PC-3 (cell line): Measurements from ENCODE around the gene SEC63. TPM values are rescaled to one million over a fixed set of nuclear protein-coding genes. Genes with fewer than 3 reads are reported as not detected.

Source experiments
- ATAC-seq: fragments of 200-7000 bp; cut with Tn5 transposase; 2 replicates; pipeline ENCODE4 v1.9.1; 2020; ENCODE audit warnings: mild to moderate bottlenecking, moderate library complexity
- BruUV-seq: library from RNA; stranded (reverse); fragments of 400-500 nt; replicated peaks from 2 replicates; lab custom pipeline; 2021; lab: Mats Ljungman, UMichigan
- CTCF ChIA-PET: fragments of 300-600 bp; sonication (Branson Sonifier 250); formaldehyde crosslinking; loops from one replicate; lab custom pipeline; 2022; ENCODE audit warnings: antibody characterized with exemption; lab: Charles Lee
- POLR2A ChIA-PET: fragments of 300-600 bp; sonication (Branson Sonifier 250); formaldehyde crosslinking; loops from one replicate; lab custom pipeline; 2022; ENCODE audit warnings: antibody characterized with exemption; ENCODE audit not compliant: unreplicated experiment; lab: Charles Lee
- DNase-seq: peaks from one replicate; pipeline ENCODE4 v3.0.0-alpha.2; 2015
- H2AFZ ChIP-seq: fragments of 300-600 bp; sonication (generic); 2 replicates; pipeline ENCODE4 v1.6.0; 2016; ENCODE audit warnings: antibody characterized with exemption, low read length
- H3F3A ChIP-seq: fragments of 300-600 bp; sonication (generic); one replicate; pipeline ENCODE4 v1.6.0; 2017; ENCODE audit warnings: antibody characterized with exemption, low read length, control low read depth, mild to moderate bottlenecking; ENCODE audit not compliant: unreplicated experiment
- H3K27ac ChIP-seq: fragments of 300-600 bp; sonication (generic); 2 replicates; pipeline ENCODE4 v1.5.1; 2016; ENCODE audit warnings: mild to moderate bottlenecking, low read length
- H3K27me3 ChIP-seq: fragments of 300-600 bp; sonication (generic); 2 replicates; pipeline ENCODE4 v1.6.1; 2016; ENCODE audit warnings: low read length, mixed read lengths
- H3K36me3 ChIP-seq: fragments of 300-600 bp; sonication (generic); 2 replicates; pipeline ENCODE4 v1.6.1; 2016; ENCODE audit warnings: low read depth, mixed run types, low read length, mixed read lengths
- H3K4me1 ChIP-seq: fragments of 300-600 bp; sonication (generic); 2 replicates; pipeline ENCODE4 v1.5.1; 2016; ENCODE audit warnings: low read length; ENCODE audit not compliant: insufficient read depth
- H3K4me2 ChIP-seq: fragments of 300-600 bp; sonication (generic); 2 replicates; pipeline ENCODE4 v1.6.0; 2016; ENCODE audit warnings: low read length
- H3K4me3 ChIP-seq: fragments of 300-600 bp; sonication (generic); 2 replicates; pipeline ENCODE4 v1.5.1; 2016; ENCODE audit warnings: mild to moderate bottlenecking, low read length, mixed read lengths
- H3K79me2 ChIP-seq: fragments of 300-600 bp; sonication (generic); 2 replicates; pipeline ENCODE4 v1.6.1; 2017; ENCODE audit warnings: low read length, mixed read lengths
- H3K9ac ChIP-seq: fragments of 300-600 bp; sonication (generic); 2 replicates; pipeline ENCODE4 v1.6.0; 2016; ENCODE audit warnings: mild to moderate bottlenecking, low read length
- H3K9me2 ChIP-seq: fragments of 300-600 bp; sonication (generic); replicated peaks from 2 replicates; pipeline ENCODE4 v1.6.1; 2016; ENCODE audit warnings: mixed run types, low read length, mixed read lengths
- H3K9me3 ChIP-seq: fragments of 300-600 bp; sonication (generic); 2 replicates; pipeline ENCODE4 v1.6.1; 2016; ENCODE audit warnings: low read length, mixed read lengths
- H4K20me1 ChIP-seq: fragments of 300-600 bp; sonication (generic); 2 replicates; pipeline ENCODE4 v1.6.1; 2016; ENCODE audit warnings: low read length, mixed read lengths
- CTCF ChIP-seq: fragments of 300-600 bp; sonication (generic); conservative IDR thresholded peaks from 2 replicates; pipeline ENCODE4 v1.5.1; 2017; ENCODE audit warnings: antibody characterized with exemption, low read depth, mild to moderate bottlenecking, low read length
- EZH2 ChIP-seq: fragments of 300-600 bp; sonication (generic); IDR thresholded peaks from one replicate; pipeline ENCODE4 v1.6.1; 2017; ENCODE audit warnings: antibody characterized with exemption, mild to moderate bottlenecking, low read length; ENCODE audit not compliant: unreplicated experiment
- EZH2phosphoT487 ChIP-seq: fragments of 300-600 bp; sonication (generic); IDR thresholded peaks from 2 replicates; pipeline ENCODE4 v1.6.1; 2018; ENCODE audit warnings: mild to moderate bottlenecking, antibody characterized with exemption, low read length, borderline replicate concordance
- intact Hi-C: fragments of 100-400 bp; cut with micrococcal nuclease; formaldehyde crosslinking; loops from 2 replicates; pipeline ENCODE4 v1.9.0; 2023
- total RNA-seq: library from RNA; depleted of rRNA; stranded (reverse); fragments of >200 nt; gene quantifications from 2 replicates; pipeline ENCODE4 v1.2.3, GENCODE V29; 2014

Gene SEC63
- total RNA-seq, 1 experiment from 2014 or later, result 12.2 TPM

DNA sequence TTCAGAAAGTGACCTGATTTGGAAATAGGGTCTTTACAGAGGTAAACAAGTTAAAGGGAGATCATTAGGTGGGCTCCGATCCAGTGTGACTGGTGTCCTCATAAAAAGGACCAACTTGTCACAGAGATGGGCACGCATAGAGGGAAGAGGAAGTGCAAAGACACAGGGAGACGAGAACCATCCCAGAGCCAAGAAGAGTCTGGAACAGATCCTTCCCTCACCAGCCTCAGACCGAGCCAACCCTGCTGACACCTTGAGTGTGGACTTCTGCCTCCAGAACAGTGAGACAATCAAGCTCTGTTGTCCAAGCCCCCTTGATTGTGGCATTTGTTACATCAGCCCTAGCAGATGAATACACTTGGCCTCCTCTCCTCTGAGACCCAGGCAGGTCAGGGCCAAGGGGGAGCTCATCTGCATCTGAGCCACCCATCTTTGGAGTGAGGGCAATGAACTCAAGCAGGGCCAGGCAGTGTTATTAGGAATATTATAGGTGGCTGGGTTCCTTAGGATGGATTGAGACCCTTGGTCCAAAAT lies 111.7 kb downstream of the SEC63 start:
- ATAC-seq (no peak), DNase-seq (no peak)
- TF ChIP-seq CTCF, result no peak
- no peak for TF ChIP-seq EZH2phosphoT487
- BruUV-seq, result no TSS peak
- H3K4me2 ChIP-seq, result no peak overlapping the region
- intact Hi-C loops, result no loop called here
- H3K9me2 ChIP-seq, result no peaks in the 10 kb centered on the region
- H3K9me3 ChIP-seq, result no peaks in the 10 kb centered on the region
- no peaks in the 10 kb centered on the region for H3K79me2 ChIP-seq
- no peaks in the 10 kb centered on the region for H3F3A ChIP-seq
- POLR2A ChIA-PET, result no interaction called here
- H2AFZ ChIP-seq, result no peak overlapping the region
- H3K36me3 ChIP-seq, result no peaks in the 10 kb centered on the region
- no peaks in the 10 kb centered on the region; the same call in 1 of the 2 replicates for H3K27me3 ChIP-seq
- no peak overlapping the region for H3K9ac ChIP-seq
- H3K27ac ChIP-seq, result no peak overlapping the region
- no peak overlapping the region for H3K4me3 ChIP-seq
- H4K20me1 ChIP-seq, result no peaks in the 10 kb centered on the region
- CTCF ChIA-PET, result no interaction called here
- 0 out of 2 replicates have a peak, but pooled peaks cover 4% of the 10 kb centered on the region for H3K4me1 ChIP-seq

DNA sequence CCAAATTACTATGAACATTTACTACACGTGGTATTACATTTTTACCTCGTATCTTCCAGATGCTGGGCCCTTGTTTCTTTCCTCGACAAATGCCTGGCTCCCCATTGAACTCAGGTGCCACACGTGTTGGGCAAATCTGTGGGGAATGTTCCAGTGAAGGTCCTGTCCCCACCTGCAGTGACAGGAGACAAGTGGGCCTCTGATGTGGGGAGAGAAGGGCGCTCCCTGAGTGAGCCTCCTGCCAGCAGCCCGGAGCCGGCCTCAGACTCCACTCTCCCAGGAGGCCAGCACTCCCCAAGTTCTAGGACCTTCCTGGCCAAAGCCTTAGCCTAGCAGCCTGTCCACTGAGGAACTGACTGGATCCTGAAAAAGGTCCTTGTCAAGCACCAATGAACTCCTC lies 112.2 kb downstream of the SEC63 start:
- no peak overlapping the region for H3K4me2 ChIP-seq
- no peak for TF ChIP-seq EZH2phosphoT487
- no peak for TF ChIP-seq CTCF
- TF ChIP-seq EZH2, result no peak
- H3K36me3 ChIP-seq, result no peaks in the 10 kb centered on the region
- H3K9me3 ChIP-seq, result no peaks in the 10 kb centered on the region
- H4K20me1 ChIP-seq, result no peaks in the 10 kb centered on the region
- no peaks in the 10 kb centered on the region for H3K9me2 ChIP-seq
- H3K4me3 ChIP-seq, result no peak overlapping the region
- no peaks in the 10 kb centered on the region; the same call in 1 of the 2 replicates for H3K27me3 ChIP-seq
- no peaks in the 10 kb centered on the region for H3F3A ChIP-seq
- no peak overlapping the region for H2AFZ ChIP-seq
- DNase-seq, result no peak
- CTCF ChIA-PET, result no interaction called here
- H3K27ac ChIP-seq, result no peak overlapping the region
- no peak overlapping the region for H3K9ac ChIP-seq
- no TSS peak for BruUV-seq
- H3K4me1 ChIP-seq, result 0 out of 2 replicates have a peak, but pooled peaks cover 4% of the 10 kb centered on the region
- no peaks in the 10 kb centered on the region for H3K79me2 ChIP-seq
- no peak for ATAC-seq
- intact Hi-C loops, result no loop called here
- POLR2A ChIA-PET, result no interaction called here

DNA sequence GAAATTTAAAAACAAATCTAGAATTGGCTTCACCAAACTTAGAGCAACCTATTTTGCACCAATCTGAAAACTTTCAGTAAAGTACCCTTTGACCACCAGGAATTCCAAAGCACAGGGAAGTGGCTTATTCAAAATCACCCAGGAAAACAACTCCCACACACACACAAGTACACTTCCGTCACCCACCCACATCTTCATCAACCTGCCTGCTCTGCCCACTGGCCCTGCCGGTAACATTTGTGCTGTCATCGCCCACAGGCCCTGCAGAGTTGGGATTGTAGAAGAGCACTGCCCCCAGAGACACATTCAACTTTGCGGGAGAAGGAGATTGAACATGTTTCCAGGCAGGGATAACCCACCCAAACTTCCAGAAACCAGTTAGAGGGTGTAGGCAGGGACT lies 114.6 kb downstream of the SEC63 start:
- Histone ChIP-seq H3F3A (no peaks in the 10 kb centered on the region), H2AFZ (no peak overlapping the region), H3K4me1 (0 out of 2 replicates have a peak, but pooled peaks cover under 1% of the 10 kb centered on the region), H3K27ac (no peak overlapping the region), H3K9ac (no peak overlapping the region), H3K4me3 (no peak overlapping the region), H3K4me2 (no peak overlapping the region), H3K9me2 (no peaks in the 10 kb centered on the region), H3K79me2 (no peaks in the 10 kb centered on the region), H3K36me3 (no peaks in the 10 kb centered on the region), H4K20me1 (no peaks in the 10 kb centered on the region), H3K9me3 (no peaks in the 10 kb centered on the region), H3K27me3 (no peaks in the 10 kb centered on the region; the same call in 1 of the 2 replicates)
- ATAC-seq (no peak), DNase-seq (no peak)
- ChIA-PET CTCF (no interaction called here), POLR2A (no interaction called here)
- BruUV-seq, result no TSS peak
- TF ChIP-seq EZH2 (no peak), EZH2phosphoT487 (no peak)
- intact Hi-C loops, result no loop called here
